Measurements from ENCODE around the gene MOB4.
"Not testable (repeated sequence)": the region's sequence is repeated elsewhere in the genome, so short reads cannot be mapped to it uniquely, and the experiment has no call there.

DNA sequence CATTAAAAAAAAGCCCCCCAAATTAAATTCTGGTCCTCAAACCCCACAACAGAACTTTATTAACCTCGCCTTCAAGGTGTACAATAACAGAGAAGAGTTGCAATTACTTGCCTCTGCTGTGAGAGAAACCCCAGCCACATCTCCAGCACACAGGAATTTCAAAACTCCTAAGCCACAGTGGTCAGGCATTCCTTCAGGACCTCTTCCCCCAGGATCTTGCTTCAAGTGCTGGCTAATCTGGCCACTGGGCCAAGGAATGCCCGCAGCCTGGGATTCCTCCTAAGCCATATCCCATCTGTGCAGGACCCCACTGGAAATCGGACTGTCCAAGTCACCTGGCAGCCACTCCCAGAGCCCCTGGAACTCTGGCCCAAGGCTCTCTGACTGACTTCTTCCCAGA, 64.3 kb downstream of the MOB4 start:
- TF ChIP-seq ZNF274 (IDR thresholded peaks at IDR 0.05; ENCODE audit: low read depth, low read length); YY1 (IDR thresholded peaks at IDR 0.05; ENCODE audit: insufficient read depth, insufficient read length): not testable (repeated sequence)

Data from NT2/D1 (cell line).